Measurements from ENCODE around the gene MMP25. TPM values are rescaled to one million over a fixed set of nuclear protein-coding genes. Genes with fewer than 3 reads are reported as not detected.

MMP25 gene
- total RNA-seq, 1 donor from 2014 or later: 0.13 TPM

DNA sequence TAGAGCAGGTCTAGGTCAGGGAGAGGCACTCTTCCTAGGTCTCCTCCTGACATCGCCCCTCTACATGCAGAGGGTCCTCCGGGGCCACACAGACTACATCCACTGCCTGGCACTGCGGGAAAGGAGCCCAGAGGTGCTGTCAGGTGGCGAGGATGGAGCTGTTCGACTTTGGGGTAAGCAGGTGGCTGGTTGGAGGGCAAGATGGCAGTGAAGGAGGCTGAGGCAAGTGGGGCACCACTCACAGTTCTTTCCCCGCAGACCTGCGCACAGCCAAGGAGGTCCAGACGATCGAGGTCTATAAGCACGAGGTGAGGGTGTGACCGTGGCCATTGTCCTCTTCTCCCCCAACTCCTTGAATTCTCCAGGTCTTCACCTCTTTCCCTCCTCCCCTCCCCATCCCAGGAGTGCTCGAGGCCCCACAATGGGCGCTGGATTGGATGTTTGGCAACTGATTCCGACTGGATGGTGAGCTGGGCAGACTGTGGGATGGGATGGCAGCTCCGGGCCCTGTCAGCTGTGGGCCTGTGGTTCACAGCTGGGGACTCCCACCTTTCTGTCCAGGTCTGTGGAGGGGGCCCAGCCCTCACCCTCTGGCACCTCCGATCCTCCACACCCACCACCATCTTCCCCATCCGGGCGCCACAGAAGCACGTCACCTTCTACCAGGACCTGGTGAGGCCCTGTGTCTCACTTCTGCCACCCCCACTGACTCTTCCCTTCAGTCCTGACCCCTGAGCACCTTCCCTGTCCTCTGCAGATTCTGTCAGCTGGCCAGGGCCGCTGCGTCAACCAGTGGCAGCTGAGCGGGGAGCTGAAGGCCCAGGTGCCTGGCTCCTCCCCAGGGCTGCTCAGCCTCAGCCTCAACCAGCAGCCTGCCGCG, 19.5 kb upstream of the MMP25 start:
- peaks cover 38% of the 10 kb centered on the region for H3K4me1 Mint-ChIP-seq

DNA sequence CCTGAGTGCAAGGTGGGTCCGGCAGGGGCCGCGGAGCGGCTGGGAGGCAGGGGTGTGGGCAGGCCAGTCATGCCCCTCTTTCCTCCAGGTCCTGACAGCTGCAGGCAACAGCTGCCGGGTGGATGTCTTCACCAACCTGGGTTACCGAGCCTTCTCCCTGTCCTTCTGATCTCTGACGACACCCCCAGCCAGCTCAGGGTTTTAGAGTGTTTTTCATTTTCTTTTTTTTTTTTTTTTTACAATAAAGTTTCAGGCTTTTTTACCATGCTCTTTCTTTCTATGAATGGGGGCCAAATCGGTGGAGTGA, 18.9 kb upstream of the MMP25 start:
- peaks cover 19% of the 10 kb centered on the region for H3K27me3 Mint-ChIP-seq
- TF ChIP-seq, protein P1, sequence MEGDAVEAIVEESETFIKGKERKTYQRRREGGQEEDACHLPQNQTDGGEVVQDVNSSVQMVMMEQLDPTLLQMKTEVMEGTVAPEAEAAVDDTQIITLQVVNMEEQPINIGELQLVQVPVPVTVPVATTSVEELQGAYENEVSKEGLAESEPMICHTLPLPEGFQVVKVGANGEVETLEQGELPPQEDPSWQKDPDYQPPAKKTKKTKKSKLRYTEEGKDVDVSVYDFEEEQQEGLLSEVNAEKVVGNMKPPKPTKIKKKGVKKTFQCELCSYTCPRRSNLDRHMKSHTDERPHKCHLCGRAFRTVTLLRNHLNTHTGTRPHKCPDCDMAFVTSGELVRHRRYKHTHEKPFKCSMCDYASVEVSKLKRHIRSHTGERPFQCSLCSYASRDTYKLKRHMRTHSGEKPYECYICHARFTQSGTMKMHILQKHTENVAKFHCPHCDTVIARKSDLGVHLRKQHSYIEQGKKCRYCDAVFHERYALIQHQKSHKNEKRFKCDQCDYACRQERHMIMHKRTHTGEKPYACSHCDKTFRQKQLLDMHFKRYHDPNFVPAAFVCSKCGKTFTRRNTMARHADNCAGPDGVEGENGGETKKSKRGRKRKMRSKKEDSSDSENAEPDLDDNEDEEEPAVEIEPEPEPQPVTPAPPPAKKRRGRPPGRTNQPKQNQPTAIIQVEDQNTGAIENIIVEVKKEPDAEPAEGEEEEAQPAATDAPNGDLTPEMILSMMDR (IDR thresholded peaks at IDR 0.05): no peak
- intact Hi-C loops (cut with micrococcal nuclease): no loop called here
- DNase-seq (no peak), ATAC-seq (ENCODE audit: low read depth) (no peak)
- H3K4me1 Mint-ChIP-seq: peaks cover 32% of the 10 kb centered on the region
- CTCF ChIA-PET: interaction anchor here (0.8 to 9.0 kb wide), 10 partner anchors 8 to 161 kb away, joined by 3 to 87 read pairs (median 6); partner anchors contain the start of genes TNFRSF12A and ZNF213
- POLR2A ChIA-PET: interaction anchor here (0.7 to 1.5 kb wide), 8 partner anchors 8 to 1200 kb away, joined by 3 to 9 read pairs (median 4); partner anchors contain the start of genes FAHD1, KCTD5, TNFRSF12A and ZNF213
- H3K27ac Mint-ChIP-seq: no peak overlapping the region
- no peak overlapping the region for H3K4me3 Mint-ChIP-seq
- H3K36me3 Mint-ChIP-seq (ENCODE audit: low read depth): peaks cover 21% of the 10 kb centered on the region
- no peaks in the 10 kb centered on the region for H3K9me3 Mint-ChIP-seq

More for the DNA sequence above, 19.5 kb upstream of the MMP25 start:
- Mint-ChIP-seq H3K27ac (no peak overlapping the region), H3K27me3 (peaks cover 17% of the 10 kb centered on the region), H3K4me3 (no peak overlapping the region), H3K9me3 (no peaks in the 10 kb centered on the region), H3K36me3 (ENCODE audit: low read depth) (peaks cover 21% of the 10 kb centered on the region)
- TF ChIP-seq, protein P1 (IDR thresholded peaks at IDR 0.05): no peak
- ATAC-seq (ENCODE audit: low read depth): no peak
- CTCF ChIA-PET: interaction anchor here (0.7 to 9.0 kb wide), 5 partner anchors 20 to 104 kb away, joined by 3 to 87 read pairs (median 6); partner anchors contain the start of gene ZNF213
- intact Hi-C loops (cut with micrococcal nuclease): no loop called here
- DNase-seq: no peak
- POLR2A ChIA-PET: interaction anchor here (0.7 to 1.5 kb wide), 5 partner anchors 23 to 1200 kb away, joined by 3 to 9 read pairs (median 3); partner anchors contain the start of genes FAHD1, KCTD5, ZNF213 and ZNF263

DNA sequence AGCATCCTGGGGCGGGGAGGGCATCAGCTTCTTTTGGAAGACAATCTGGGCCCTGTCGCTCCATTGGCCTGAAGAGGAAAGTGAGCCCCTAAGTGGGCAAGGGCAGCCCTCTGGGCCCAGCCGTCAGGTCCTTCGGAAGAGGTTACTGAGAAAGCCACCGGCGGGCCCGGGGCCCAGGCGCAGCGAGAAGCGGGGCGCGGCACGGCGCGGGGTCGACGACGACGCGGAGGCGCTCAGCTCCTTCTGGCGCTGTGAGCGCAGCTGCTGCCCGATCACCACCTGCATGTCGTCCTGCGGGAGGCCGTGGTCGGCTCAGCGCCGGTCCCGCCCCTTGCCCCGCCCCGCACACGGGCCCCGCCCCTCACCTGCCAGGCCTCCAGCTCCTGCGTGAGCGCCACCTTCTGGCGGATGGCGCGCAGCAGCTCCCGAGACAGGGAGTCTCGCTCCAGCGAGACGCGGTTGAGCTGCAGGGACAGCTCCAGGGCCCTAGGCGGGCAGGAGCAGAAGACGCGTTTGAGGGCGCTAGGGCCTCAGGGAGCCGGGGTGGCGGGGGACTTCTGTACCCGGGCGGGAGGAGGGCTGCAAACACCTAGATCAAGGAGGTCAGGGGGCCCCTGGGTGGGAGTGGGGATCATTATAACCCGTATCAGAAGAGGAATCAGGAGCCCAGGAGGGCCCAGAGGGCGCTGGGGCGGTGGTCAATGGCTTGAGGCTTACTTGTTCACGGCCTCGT, 18.2 kb upstream of the MMP25 start:
- ATAC-seq (ENCODE audit: low read depth): peak; percentile 51
- Mint-ChIP-seq H3K36me3 (ENCODE audit: low read depth) (peaks cover 21% of the 10 kb centered on the region), H3K4me3 (no peak overlapping the region), H3K27me3 (peaks cover 25% of the 10 kb centered on the region), H3K4me1 (peaks cover 25% of the 10 kb centered on the region), H3K27ac (no peak overlapping the region), H3K9me3 (no peaks in the 10 kb centered on the region)
- CTCF ChIA-PET: interaction anchor here (0.5 to 9.0 kb wide), 16 partner anchors 9 to 161 kb away, joined by 3 to 87 read pairs (median 4); partner anchors contain the start of genes TNFRSF12A and ZNF213
- DNase-seq: peak; percentile 79
- intact Hi-C loops (cut with micrococcal nuclease): loop anchor here (1.0 to 2.0 kb wide), 2 partner anchors 25 to 31 kb away; no protein-coding TSS in a partner anchor
- POLR2A ChIA-PET: interaction anchor here (0.6 to 2.4 kb wide), 11 partner anchors 8 to 349 kb away, joined by 3 to 23 read pairs (median 4); partner anchors contain the start of genes KCTD5, TNFRSF12A, ZNF213 and ZNF263
- TF ChIP-seq, protein P1 (IDR thresholded peaks at IDR 0.05): peak; percentile 42

DNA sequence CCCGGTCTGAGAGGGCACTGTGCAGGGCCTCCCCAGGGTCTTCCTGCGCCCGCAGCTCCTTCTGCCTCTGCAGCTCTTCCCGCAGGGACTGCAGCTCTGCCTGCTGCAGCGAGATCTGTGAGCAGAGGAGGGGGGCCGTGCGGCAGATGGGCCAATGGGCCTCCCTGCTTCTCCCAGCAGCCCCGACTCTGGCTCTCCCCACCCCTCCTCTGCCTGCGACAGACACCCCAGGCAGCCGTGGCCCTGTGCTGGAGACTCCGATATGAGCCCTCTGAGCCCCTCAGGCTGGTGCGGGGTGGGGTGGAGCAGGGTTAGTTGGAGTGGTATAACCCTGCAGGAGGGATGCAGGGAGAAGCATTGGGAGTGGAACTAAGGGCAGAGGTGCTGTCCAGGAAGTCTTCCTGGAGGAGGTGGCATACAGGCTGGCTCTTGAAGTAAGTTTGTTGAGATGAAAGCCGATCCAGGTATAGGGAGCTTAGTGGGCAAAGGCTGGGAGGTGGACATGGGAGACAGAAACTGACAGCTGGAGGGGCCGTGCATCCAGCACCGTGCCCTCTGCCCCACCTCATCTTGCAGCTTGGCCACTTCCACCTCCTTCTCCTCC, 17.5 kb upstream of the MMP25 start:
- no peak for DNase-seq
- H3K36me3 Mint-ChIP-seq (ENCODE audit: low read depth): peaks cover 21% of the 10 kb centered on the region
- intact Hi-C loops (cut with micrococcal nuclease): loop anchor here (1.0 to 2.0 kb wide), 2 partner anchors 26 to 30 kb away; no protein-coding TSS in a partner anchor
- POLR2A ChIA-PET: interaction anchor here (0.6 to 2.4 kb wide), 11 partner anchors 9 to 348 kb away, joined by 3 to 23 read pairs (median 4); partner anchors contain the start of genes TNFRSF12A and ZNF213
- no peaks in the 10 kb centered on the region for H3K9me3 Mint-ChIP-seq
- TF ChIP-seq, protein P1 (IDR thresholded peaks at IDR 0.05): no peak
- H3K4me3 Mint-ChIP-seq: no peak overlapping the region
- H3K4me1 Mint-ChIP-seq: peaks cover 19% of the 10 kb centered on the region
- no peak overlapping the region for H3K27ac Mint-ChIP-seq
- H3K27me3 Mint-ChIP-seq: peaks cover 31% of the 10 kb centered on the region
- CTCF ChIA-PET: interaction anchor here (0.5 to 9.0 kb wide), 13 partner anchors 8 to 154 kb away, joined by 3 to 87 read pairs (median 4); partner anchors contain the start of genes TNFRSF12A and ZNF213
- ATAC-seq (ENCODE audit: low read depth): no peak
